Duodenal mucosa (tissue), 2 donors: ENCODE results near the gene GP1BB.
A peak's percentile ranks its signal among the peaks of the same experiment; 100 is the strongest.

Experiments used
- H3K27ac ChIP-seq: one replicate; pipeline ENCODE4 v1.7.0; 2013; ENCODE audit warnings: low read depth, low read length
- H3K27me3 ChIP-seq, 2 donors: one replicate each; pipeline ENCODE4 v1.7.0; 2013; ENCODE audit warnings: low read length in 2 of 2, control low read depth in 1 of 2; ENCODE audit not compliant: insufficient read depth in 2 of 2, control insufficient read depth in 1 of 2
- H3K36me3 ChIP-seq, 2 donors: one replicate each; pipeline ENCODE4 v1.7.0; 2013; ENCODE audit warnings: low read length in 2 of 2, control low read depth in 1 of 2; ENCODE audit not compliant: insufficient read depth in 2 of 2, control insufficient read depth in 1 of 2
- H3K4me1 ChIP-seq, 2 donors: one replicate each; pipeline ENCODE4 v1.7.0; 2013; ENCODE audit warnings: low read length in 2 of 2, control low read depth in 1 of 2; ENCODE audit not compliant: insufficient read depth in 2 of 2, control insufficient read depth in 1 of 2
- H3K4me3 ChIP-seq, 2 donors: one replicate each; pipeline ENCODE4 v1.7.0; 2013; ENCODE audit warnings: low read length in 2 of 2, low read depth in 1 of 2
- H3K9ac ChIP-seq, 2 donors: one replicate each; pipeline ENCODE4 v1.7.0; 2013; ENCODE audit warnings: low read length in 2 of 2, low read depth in 1 of 2
- H3K9me3 ChIP-seq, 2 donors: one replicate each; pipeline ENCODE4 v1.7.0; 2013; ENCODE audit warnings: low read length in 2 of 2, control low read depth in 1 of 2; ENCODE audit not compliant: control insufficient read depth in 1 of 2

The GP1BB gene

GRCh38 chr22:19714312-19715187 lies 8.8 kb upstream of the GP1BB start, which contains the start of gene SEPTIN5:
SEPTIN5 (plus strand) TSS chr22:19714503; CDS start chr22:19714589, 86 bp downstream.
- H3K4me3 ChIP-seq: peak within 1 kb of the TSS; percentile 35 to 55
- peaks cover 4 to 8% of the 10 kb centered on the region in 2 donors for H3K4me1 ChIP-seq
- H3K36me3 ChIP-seq: no peaks in the 10 kb centered on the region
- H3K27ac ChIP-seq: no peak within 1 kb of the TSS
- no peaks in the 10 kb centered on the region for H3K9me3 ChIP-seq
- peaks cover 33 to 40% of the 10 kb centered on the region in 2 donors for H3K27me3 ChIP-seq
- no peak within 1 kb of the TSS for H3K9ac ChIP-seq

- peaks cover 4 to 8% of the 10 kb centered on the region in 2 donors for H3K4me1 ChIP-seq
These were observed 8.0 kb upstream of the GP1BB start for GRCh38 chr22:19715188-19715930.

GRCh38 chr22:19716041-19716828 lies 7.1 kb upstream of the GP1BB start:
- no peak overlapping the region for H3K9ac ChIP-seq
- no peak overlapping the region for H3K27ac ChIP-seq
- H3K4me1 ChIP-seq: peaks cover 4 to 8% of the 10 kb centered on the region in 2 donors
- H3K36me3 ChIP-seq: no peaks in the 10 kb centered on the region
- no peak overlapping the region for H3K4me3 ChIP-seq
- H3K27me3 ChIP-seq: peaks cover 45 to 57% of the 10 kb centered on the region in 2 donors
- H3K9me3 ChIP-seq: no peaks in the 10 kb centered on the region

More at GRCh38 chr22:19715188-19715930, 8.0 kb upstream of the GP1BB start:
- Histone ChIP-seq H3K9ac (no peak overlapping the region), H3K27me3 (peaks cover 41 to 48% of the 10 kb centered on the region in 2 donors), H3K9me3 (no peaks in the 10 kb centered on the region), H3K36me3 (no peaks in the 10 kb centered on the region), H3K27ac (no peak overlapping the region), H3K4me3 (peak overlapping the region; percentile 35 to 55)

- H3K27me3 ChIP-seq: peaks cover 51 to 57% of the 10 kb centered on the region in 2 donors
- peaks cover 4 to 8% of the 10 kb centered on the region in 2 donors for H3K4me1 ChIP-seq
- no peaks in the 10 kb centered on the region for H3K9me3 ChIP-seq
- no peaks in the 10 kb centered on the region for H3K36me3 ChIP-seq
- H3K4me3 ChIP-seq: no peak overlapping the region
- no peak overlapping the region for H3K27ac ChIP-seq
- H3K9ac ChIP-seq: no peak overlapping the region
These were observed 6.6 kb upstream of the GP1BB start for GRCh38 chr22:19716829-19717105.

- Histone ChIP-seq H3K36me3 (no peaks in the 10 kb centered on the region), H3K4me1 (peaks cover 4 to 8% of the 10 kb centered on the region in 2 donors), H3K27me3 (peaks cover 53 to 57% of the 10 kb centered on the region in 2 donors), H3K9ac (no peak overlapping the region), H3K9me3 (no peaks in the 10 kb centered on the region), H3K4me3 (no peak overlapping the region), H3K27ac (no peak overlapping the region)
These were observed 6.2 kb upstream of the GP1BB start for GRCh38 chr22:19717181-19717580.

- Histone ChIP-seq H3K9me3 (no peaks in the 10 kb centered on the region), H3K27ac (no peak overlapping the region), H3K4me1 (peaks cover 4 to 8% of the 10 kb centered on the region in 2 donors), H3K9ac (no peak overlapping the region), H3K4me3 (peak overlapping the region; percentile 60 to 64), H3K36me3 (no peaks in the 10 kb centered on the region), H3K27me3 (peaks cover 59 to 63% of the 10 kb centered on the region in 2 donors)
These were observed 5.5 kb upstream of the GP1BB start for GRCh38 chr22:19717691-19718455.

GRCh38 chr22:19718456-19719049 lies 4.8 kb upstream of the GP1BB start:
- Histone ChIP-seq H3K36me3 (no peaks in the 10 kb centered on the region), H3K27ac (no peak overlapping the region), H3K9ac (peak overlapping the region in 1 of 2 donors; percentile 32), H3K27me3 (peaks cover 61 to 63% of the 10 kb centered on the region in 2 donors), H3K4me1 (peaks cover 8 to 11% of the 10 kb centered on the region in 2 donors), H3K9me3 (no peaks in the 10 kb centered on the region), H3K4me3 (peak overlapping the region; percentile 35 to 64)

- no peaks in the 10 kb centered on the region for H3K36me3 ChIP-seq
- H3K27me3 ChIP-seq: peaks cover 58 to 60% of the 10 kb centered on the region in 2 donors
- H3K4me1 ChIP-seq: peaks cover 8 to 11% of the 10 kb centered on the region in 2 donors
- H3K9ac ChIP-seq: no peak overlapping the region
- H3K9me3 ChIP-seq: no peaks in the 10 kb centered on the region
- no peak overlapping the region for H3K27ac ChIP-seq
- H3K4me3 ChIP-seq: peak overlapping the region; percentile 35 to 64
These were observed 4.3 kb upstream of the GP1BB start for GRCh38 chr22:19719050-19719482.

GRCh38 chr22:19719488-19720021 lies 3.8 kb upstream of the GP1BB start:
- H3K4me3 ChIP-seq: no peak overlapping the region
- H3K4me1 ChIP-seq: peaks cover 8 to 11% of the 10 kb centered on the region in 2 donors
- no peaks in the 10 kb centered on the region for H3K36me3 ChIP-seq
- no peak overlapping the region for H3K27ac ChIP-seq
- H3K9ac ChIP-seq: no peak overlapping the region
- H3K9me3 ChIP-seq: no peaks in the 10 kb centered on the region
- H3K27me3 ChIP-seq: peaks cover 63 to 65% of the 10 kb centered on the region in 2 donors
